ENCODE measurements around the gene CATSPERZ. TPM values are rescaled to one million over a fixed set of nuclear protein-coding genes. Genes with fewer than 3 reads are reported as not detected.

Gene CATSPERZ
- total and polyA plus RNA-seq, 2 of the 8 experiments (the other 6 are each of a cell fraction or from before 2014, with no cell fraction given), result 0.77 TPM; not detected in 1

GRCh38 chr11:64320556-64320955, 20.4 kb downstream of the CATSPERZ start (continued):
- TF ChIP-seq POLR2A (IDR thresholded peaks at IDR 0.05; ENCODE audit: control extremely low read depth in 1 of 2, low read depth in 2 of 2, low read length in 2 of 2) (no peak), RXRA (IDR thresholded peaks at IDR 0.05; ENCODE audit: insufficient read depth, low read depth, low read length) (no peak), TAF1 (IDR thresholded peaks at IDR 0.05; ENCODE audit: low read depth, low read length) (no peak), SUZ12 (IDR thresholded peaks at IDR 0.05; ENCODE audit: low read length) (no peak), MAX (IDR thresholded peaks at IDR 0.05) (no peak), KDM4A (IDR thresholded peaks at IDR 0.05; ENCODE audit: low read depth, low read length, severe bottlenecking) (no peak)
